GM18498 (cell line): ENCODE measurements around the gene PLK1.
"Not testable (repeated sequence)": the region's sequence is repeated elsewhere in the genome, so short reads cannot be mapped to it uniquely, and the experiment has no call there.

Experiments
- ATAC-seq: cut with Tn5 transposase; IDR thresholded peaks from one replicate; pipeline ENCODE4 v1.9.1; 2021; ENCODE audit warnings: mild to moderate bottlenecking, moderate library complexity; ENCODE audit not compliant: unreplicated experiment

PLK1 gene

DNA sequence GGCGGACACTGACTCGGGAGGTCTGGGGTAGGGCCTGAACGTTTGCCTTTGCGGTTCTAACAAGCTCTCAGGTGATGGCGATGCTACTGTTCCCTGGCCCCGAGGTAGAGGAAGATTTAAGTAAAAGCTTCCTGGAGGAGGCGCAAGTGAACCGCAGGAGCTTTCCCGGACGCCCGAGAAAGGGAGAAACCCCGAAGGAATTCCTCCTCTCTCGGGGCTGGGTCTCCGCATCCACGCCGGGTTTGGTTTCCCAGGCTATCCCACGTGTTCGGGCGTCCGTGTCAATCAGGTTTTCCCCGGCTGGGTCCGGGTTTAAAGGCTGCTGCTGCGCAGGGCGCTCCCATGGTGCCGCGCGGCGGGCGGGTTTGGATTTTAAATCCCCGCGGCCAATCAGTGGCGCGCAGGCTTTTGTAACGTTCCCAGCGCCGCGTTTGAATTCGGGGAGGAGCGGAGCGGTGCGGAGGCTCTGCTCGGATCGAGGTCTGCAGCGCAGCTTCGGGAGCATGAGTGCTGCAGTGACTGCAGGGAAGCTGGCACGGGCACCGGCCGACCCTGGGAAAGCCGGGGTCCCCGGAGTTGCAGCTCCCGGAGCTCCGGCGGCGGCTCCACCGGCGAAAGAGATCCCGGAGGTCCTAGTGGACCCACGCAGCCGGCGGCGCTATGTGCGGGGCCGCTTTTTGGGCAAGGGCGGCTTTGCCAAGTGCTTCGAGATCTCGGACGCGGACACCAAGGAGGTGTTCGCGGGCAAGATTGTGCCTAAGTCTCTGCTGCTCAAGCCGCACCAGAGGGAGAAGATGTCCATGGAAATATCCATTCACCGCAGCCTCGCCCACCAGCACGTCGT, at the start of gene PLK1:
Gene PLK1, plus strand, starts transcription at position 460 of the 844 bp plus-strand sequence. Its CDS starts 44 bp downstream, at position 504.
- ATAC-seq: peak; percentile 95

DNA sequence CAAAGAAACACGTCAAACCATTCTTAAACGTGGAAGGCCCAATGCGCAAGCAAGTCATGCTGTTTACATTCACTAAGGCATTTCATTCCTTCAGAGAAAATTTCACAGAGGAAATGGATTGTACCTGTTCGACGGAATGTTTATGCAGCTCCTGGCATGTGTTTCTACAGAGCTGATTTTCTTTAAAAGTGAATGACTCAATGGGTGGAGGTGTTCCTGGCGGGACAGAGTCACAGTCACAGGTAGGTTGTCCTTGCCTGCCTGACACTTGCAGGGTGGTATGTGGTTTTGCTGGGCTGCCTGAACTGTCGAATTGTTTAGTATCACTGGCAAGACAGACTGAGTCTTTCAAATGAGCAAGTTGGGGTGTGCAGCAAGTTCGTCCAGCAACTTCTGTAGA, 49.2 kb upstream of the PLK1 start:
- ATAC-seq: no peak

DNA sequence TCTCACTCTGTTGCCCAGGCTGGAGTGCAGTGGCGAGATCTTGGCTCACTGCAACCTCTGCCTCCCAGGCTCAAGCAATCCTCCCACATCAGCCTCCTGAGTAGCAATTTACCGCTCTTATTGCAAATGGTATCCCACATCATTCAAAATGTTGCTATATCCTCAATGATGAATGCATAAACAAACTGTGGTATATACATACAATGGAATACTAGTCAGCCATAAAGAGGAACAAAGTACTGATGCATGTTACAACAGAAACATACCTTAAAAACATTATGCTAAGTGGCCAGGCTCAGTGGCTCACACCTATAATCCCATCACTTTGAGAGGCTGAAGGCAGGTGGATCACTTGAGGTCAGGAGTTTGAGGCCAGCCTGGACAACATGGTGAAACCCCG, 46.8 kb upstream of the PLK1 start:
- ATAC-seq: not testable (repeated sequence)

DNA sequence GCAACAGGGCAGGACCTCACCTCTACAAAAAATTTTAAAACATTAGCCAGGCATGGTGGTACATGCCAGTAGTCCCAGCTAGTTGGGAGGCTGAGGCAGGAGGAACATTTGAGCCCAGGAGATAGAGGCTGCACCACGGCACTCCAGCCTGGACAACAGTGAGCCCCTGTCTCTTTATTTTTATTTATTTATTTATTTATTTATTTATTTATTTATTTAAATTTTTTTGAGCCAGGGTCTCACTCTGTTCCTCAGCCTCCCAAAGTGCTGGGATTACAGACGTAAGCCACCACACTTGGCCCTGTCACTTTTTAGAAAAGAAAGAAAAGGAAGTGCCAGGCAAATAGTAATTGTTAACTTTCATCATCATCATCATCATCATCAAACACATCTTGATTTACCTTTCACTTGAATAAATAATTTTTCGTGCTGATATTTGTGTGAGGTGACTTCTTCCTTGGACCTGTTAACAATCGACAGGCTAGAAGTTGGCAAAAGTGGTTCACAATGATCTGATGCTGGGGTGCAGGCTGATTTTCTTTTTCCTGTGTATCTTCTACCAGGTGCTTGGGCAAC, 44.1 kb upstream of the PLK1 start:
- ATAC-seq: no peak

DNA sequence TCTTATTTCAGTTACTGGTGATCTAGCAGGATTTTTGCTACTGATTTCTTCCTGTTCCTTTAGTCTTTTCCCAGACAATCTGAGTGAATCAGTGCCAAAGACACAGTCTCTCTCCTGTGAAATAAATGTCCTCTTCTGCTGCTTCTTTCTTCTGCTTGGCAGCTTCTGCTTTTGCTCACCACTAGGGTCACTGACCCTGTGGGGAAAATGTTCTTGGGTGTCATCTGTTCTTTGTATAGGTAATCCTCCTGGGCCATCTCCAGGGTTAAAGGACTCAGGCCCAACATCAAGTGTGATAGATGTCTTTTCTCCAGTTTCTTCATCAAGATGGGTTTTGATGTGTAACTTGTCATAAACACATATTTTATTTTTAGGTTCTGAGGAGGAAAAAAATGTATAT, 42.7 kb upstream of the PLK1 start:
- ATAC-seq: no peak

DNA sequence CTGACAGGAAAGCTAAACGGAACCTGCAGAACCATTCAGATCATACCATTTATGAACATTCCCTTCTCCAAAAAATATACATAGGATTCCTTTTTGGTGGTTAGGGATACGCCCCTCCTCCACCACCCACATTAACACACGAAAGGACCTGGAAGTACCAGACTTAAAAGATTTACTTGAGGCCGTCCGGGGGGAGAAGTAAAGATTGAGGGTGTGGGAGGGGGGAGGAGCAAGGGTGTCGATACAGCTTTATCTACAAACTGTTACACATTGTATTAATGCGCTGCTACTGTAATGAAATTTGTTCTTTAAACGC, 38.1 kb upstream of the PLK1 start:
- no peak for ATAC-seq

DNA sequence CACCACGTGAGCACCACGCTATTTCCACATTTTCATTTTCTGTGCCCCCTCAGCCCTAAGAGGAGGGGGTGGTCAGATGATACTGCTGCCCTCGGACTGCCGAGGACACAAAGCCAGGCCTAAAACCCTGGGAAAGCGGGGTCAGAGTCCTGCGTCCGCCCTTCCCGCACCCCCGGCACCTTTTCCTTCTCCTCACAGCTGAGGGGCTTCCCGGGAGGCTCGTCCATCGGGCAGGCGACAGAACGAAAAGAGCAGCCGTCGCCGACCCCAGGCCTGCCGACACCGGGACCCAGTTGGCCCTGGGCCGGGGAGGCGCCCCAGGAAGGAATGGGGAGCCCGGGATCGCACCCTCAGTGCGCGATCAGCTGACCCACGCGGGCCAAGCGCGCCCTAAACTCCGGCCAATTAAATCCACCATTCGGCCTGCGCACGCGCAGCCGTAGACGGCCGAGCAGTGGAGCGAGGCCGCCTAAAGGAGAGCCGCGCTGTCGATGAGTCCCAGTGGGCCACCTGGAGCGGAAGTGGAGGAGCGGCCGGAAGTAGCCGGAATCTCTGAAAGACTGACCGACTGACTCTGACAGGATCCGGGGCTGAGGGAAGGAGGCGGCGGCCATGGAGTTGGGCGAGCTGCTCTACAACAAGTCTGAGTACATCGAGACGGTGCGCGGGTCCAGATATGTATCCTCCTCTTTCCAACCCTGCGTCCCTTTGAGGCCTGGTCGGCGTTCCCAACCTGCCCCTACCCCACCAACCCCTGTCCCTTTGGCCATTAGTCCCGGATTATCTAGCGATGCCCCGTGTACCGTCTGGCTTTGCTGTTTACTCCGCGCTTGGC, 37.5 kb upstream of the PLK1 start, which contains the start of the genes DCTN5 and PALB2:
Gene DCTN5, plus strand, starts transcription at position 536 of the 835 bp plus-strand sequence. Its CDS starts 77 bp downstream, at position 613.
Gene PALB2, minus strand, starts transcription at position 380 of the 835 bp plus-strand sequence. Its CDS starts 153 bp downstream, at position 227.
- ATAC-seq: peak; percentile 94

DNA sequence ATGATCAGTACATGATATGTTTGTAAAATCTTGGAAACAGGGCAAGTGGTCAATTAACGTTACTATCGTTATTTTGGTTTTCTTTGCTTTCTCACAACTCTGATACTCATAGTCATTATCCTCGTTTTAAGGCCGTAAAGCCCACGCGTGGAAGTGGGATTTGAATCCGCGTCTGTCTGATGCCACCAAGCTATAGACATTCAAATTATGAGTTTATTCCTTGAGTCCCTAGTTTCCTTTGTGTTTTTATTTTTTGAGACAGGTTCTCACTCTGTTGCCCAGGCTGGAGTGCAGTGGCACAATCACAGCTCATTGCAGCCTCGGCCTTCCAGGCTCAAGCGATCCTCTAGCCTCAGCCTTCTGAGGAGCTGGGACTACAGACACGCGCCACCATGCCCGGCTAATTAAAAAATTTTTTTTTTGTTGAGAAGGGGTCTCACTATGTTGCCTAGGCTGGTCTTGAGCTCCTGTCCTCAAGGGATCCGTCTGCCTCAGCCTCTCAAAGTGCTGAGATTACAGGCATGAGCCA, 36.4 kb upstream of the PLK1 start:
- no peak for ATAC-seq

DNA sequence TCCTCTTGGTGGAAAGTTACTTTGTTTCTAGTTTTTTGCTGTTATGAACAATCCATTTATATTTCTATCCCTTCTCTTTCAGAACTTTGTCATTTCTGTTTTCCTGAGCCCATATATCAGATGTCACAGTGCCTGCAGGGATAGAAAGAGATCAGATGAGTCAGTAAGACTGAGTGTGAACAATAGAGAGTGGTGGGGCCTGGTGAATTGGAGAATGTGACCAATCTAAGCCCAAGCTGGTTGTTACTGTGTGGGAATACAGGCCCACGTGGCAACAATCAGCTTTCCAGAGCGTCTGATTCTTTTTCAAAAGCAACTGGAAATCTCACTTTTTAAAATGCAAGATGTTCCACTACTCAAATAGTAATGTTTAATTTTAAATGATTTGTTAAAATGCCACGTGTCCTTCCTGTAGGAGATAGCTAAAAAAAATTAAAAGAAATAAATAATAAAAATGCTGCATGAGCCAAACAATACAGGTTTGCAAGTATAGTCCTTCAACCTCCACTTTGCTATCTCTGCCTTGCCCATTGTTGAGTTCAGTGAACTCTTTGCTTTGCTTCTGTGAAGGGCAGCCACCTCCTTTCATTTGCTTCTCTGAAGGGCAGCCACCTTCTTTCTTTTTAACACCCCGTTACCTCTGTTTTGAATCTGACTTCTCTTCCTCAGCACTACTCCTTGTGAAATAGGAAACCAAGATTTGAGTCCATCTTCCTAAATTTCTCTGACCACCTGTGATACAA, 27.8 kb upstream of the PLK1 start:
- no peak for ATAC-seq

DNA sequence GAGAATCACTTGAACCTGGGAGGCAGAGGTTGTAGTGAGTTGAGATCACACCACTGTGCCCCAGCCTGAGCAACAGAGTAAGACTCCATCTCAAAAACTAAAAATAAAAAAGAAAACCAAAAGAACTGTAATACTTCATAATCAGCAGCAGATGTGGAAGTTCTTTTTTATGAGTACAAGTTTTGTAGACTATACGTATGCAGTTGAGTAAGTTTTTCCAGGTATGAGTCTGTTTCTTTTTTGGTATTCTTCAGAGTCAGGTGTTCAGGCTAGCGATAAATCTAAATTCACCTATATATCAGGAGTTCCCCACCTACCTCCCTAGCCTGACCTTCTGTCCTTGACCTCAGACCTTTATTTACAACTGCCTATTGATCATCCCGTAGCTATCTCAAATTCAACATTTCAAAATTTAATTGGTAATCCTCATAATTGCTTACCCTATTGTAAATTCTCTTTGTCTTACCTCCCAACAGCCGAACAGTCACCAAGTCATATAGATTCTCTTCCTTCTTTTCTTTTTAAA, 26.7 kb upstream of the PLK1 start:
- peak; percentile 68 for ATAC-seq

DNA sequence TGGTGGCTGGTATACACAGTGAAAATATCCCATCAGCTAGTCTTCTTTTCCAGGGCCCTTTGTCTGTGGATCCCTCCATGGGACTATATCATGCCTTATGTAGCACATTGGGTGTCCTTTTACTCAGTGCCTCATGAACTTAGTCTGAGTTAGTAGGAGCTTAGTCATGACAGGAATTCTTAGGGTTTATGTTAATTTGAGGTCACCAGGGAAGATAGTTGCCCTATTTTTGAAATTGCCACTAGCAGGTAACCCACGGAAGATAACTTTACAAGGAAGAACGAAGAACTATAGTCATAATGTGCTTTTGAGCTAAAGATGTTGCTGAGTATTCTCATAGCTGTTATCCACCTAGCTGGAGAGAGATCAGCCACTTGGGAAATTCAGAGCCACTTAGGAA, 14.8 kb upstream of the PLK1 start:
- no peak for ATAC-seq

DNA sequence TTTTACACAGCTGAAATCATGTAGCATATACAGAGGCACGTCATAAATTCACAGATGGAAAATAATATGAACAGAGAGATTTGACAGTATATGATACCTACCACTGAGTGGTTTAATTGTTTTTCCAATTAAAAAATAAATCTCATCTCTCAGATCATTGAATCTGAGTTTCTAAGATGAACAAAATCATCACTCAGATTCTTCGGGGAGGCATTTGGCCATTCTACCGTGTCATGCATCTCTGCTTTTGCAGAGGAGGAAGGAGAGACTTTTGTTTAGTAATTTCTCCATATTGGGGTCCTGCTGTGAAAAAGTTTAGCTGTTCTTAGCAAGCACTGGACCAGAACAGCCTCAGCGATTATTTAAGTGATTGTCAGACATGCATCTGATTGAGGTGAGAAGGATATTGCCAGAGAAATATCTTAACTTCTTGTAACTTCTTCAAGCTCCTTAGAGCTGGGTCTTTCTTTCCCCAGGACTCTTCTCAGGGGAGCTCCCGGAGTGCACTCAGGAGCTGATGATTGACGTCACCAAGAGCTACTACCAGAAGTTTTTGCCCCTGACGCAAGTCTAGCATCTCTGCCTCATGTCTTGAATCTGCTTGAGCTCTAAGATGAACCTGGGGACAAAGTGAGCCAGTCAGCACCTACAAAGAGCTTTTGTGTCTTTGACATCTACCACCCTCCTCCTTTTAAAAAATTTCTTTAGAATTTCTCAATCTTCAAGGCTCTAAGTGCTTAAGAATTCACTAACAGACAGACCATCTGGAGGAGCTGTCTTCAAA, 11.9 kb upstream of the PLK1 start:
- ATAC-seq: no peak

DNA sequence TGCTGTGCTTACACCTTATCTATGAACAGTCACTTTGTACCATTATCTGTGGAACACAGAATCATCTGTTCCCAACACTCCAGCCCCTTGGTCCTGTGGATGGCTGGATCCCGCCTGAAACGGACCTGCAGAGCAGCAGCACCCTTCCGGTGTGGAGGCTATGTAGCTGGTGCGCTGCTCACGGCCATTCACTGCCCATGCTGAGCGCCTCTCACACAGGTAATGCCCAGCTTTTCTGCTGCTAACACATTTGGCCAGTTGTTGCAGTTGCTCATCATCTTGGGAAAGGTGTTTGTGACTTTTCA, 11.4 kb upstream of the PLK1 start:
- ATAC-seq: no peak

DNA sequence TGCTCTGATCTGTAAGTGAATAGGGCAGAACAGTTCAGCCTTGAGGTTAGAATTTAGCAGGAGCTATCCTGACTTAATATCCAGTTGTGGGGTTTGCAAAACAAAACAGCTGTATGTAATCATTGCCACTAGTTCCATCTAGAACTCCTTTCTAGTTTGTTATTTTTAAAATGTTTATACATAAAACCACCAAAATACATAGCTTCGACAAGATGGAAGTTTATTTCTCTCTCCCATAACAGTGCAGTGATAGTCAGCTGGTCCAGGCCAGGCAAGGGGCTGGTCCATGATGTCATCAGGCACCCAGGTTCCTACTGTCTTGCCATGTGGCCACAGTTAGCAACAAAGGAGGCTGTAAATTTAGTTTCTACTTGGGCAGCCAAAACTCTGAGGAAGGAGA, 10.5 kb upstream of the PLK1 start:
- no peak for ATAC-seq

DNA sequence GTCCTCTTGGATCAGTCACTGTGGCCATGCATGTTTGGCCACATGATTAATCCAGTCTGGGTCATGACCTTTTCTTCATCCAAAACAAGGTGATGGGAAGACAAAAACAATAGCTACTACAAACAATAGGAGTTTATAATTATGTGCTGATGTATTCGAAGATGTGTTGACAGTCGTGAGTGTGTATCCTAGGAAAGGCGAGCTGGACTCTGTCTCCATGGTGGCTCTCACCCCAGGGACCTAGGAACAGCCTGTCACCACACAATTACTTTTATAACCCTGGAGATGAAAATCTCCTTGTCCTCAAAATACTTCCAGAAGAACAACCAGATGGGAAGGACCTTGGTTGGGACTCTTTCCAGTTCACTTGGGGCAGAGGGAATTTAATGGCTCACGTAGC, 9.8 kb upstream of the PLK1 start:
- ATAC-seq: no peak

DNA sequence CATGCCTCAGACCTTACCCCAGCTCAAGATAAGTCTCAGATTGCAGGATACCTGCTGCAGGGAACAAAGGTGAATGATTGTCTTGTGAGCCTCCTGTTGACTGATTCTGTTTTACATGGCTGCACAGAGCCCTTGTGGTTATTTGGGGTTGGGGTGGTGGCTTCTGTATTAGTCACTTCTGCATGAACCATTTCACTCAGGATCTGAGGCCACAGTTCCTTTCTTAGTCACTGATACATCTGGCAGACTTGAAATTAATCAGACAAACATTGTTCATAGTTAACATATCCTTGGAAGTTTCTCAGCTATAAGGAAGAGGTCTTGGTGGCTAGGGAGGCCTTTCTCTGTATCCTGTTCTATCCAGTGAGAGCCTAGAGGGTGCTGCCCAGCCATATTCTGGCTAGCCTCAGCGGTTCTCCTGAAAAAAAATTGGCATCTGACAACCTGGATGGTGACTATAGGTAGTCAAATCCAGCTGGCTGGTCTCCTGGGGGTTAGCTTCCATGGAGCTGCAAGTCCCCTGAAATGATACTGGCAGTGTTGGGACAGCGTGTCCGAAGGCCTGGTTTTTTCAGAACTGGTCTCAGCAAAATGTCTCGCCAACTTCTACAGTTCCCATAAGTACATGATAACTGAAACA, 8.4 kb upstream of the PLK1 start:
- ATAC-seq: peak; percentile 94

DNA sequence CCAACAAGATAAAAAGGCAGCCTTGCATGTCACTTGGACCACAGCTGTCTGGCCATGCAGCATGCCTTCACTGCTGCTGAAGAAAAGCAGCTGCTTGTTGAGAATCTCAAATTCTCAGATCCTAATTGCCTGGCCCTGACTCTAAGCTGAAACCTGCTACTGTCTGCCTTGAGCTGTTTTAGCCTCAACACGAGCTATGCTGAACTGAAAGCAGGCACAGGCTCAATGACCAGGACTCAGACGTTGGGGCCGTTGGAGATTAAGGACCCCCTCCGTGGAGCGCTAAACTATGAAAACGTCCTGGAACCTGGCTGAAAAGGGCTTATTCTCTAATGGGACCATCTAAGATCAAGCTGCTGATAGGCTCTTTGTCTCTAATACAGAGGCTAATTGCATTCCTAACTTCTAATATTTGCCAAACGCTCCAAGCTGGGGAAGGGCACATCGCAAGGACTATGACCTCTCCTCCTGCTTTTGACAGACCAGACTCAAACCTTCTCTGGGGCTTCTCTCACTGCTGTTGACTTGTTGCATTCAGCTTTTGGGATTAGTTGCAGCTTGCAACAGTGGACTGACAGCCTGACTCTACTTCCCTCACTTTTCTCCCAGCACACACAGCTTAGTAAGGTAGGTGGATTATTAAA, 4.6 kb upstream of the PLK1 start:
- ATAC-seq: no peak

DNA sequence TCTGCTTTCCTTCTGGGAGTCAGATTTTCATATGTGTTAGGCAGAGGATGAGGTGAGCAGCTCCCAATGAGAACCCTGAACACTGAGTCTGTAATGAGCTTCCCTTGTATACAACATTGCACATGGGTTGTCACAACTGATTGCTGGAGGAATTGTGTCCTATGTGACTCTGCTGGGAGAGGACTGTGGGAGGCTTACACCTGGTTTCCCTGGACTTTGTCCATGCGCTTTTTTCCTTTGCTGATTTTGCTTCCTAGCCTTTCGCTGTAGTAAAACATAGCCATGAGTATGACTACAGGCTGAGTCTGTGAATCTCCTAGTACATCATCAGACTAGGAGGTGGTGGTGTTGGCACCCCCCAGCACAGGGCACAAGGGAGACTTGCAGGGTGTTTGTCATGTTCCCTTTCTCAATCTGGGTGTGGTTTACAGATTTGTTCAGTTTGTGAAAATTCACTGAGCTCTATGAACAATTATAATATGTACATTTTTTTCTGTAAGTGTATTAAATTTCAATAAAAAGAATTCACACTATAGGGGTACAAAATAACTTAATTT, 1.7 kb upstream of the PLK1 start:
- ATAC-seq: no peak
